ENCODE measurements around the gene BRCA1. TPM values are rescaled to one million over a fixed set of nuclear protein-coding genes. Genes with fewer than 3 reads are reported as not detected.
"Not testable (repeated sequence)": the region's sequence is repeated elsewhere in the genome, so short reads cannot be mapped to it uniquely, and the experiment has no call there.

The BRCA1 gene
- total RNA-seq, 4 donors from 2014 or later: 2.6 to 121 (median 5.8) TPM

DNA sequence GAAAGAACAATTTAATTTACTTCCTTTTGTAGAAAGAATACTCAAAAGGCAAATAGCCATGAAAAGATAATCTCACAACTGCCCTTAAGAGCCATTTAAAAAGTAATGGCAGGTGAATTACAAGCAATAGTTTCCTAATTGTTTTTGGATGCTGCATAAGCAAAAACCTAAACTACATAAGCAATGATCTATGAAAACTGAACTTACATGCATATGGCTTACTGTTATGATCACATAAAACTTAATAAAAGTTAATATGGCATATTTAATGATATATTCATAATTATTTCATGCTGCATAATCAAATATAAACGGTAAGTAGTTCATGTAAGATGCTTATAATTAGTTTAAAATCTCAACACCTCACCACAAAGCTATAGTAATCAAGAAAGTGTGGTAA lies 18.6 kb downstream of the BRCA1 start:
- no peak overlapping the region for H3K27ac ChIP-seq
- no peak overlapping the region for H3K4me3 ChIP-seq
- no peaks in the 10 kb centered on the region for H3K36me3 ChIP-seq
- no peak for TF ChIP-seq POLR2AphosphoS5 (IDR thresholded peaks at IDR 0.05)
- TF ChIP-seq EP300 (IDR thresholded peaks at IDR 0.05; ENCODE audit: low read depth): no peak
- TF ChIP-seq, protein P1, sequence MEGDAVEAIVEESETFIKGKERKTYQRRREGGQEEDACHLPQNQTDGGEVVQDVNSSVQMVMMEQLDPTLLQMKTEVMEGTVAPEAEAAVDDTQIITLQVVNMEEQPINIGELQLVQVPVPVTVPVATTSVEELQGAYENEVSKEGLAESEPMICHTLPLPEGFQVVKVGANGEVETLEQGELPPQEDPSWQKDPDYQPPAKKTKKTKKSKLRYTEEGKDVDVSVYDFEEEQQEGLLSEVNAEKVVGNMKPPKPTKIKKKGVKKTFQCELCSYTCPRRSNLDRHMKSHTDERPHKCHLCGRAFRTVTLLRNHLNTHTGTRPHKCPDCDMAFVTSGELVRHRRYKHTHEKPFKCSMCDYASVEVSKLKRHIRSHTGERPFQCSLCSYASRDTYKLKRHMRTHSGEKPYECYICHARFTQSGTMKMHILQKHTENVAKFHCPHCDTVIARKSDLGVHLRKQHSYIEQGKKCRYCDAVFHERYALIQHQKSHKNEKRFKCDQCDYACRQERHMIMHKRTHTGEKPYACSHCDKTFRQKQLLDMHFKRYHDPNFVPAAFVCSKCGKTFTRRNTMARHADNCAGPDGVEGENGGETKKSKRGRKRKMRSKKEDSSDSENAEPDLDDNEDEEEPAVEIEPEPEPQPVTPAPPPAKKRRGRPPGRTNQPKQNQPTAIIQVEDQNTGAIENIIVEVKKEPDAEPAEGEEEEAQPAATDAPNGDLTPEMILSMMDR (IDR thresholded peaks at IDR 0.05): no peak
- no peak for TF ChIP-seq POLR2A (IDR thresholded peaks at IDR 0.05)
- H3K4me1 ChIP-seq: no peaks in the 10 kb centered on the region
- H3K9me3 ChIP-seq: no peaks in the 10 kb centered on the region
- in situ Hi-C loops (cut with MboI; ENCODE audit: low pct_ligation_motif_present in 1 of 4, low pct_unique_long_range_greater_than_20kb in 1 of 4, low sequenced_read_pairs in 3 of 4) (no loop called here), intact Hi-C loops (cut with DNase I; ENCODE audit: low total_unique reads) (no loop called here)
- H3K27me3 ChIP-seq: no peaks in the 10 kb centered on the region
- DNase-seq: no peak
- WGBS, 2 donors (ENCODE audit: low coverage in 1 of 2): 89 to 91% methylated on average over 1 of the region's 1 CpG

DNA sequence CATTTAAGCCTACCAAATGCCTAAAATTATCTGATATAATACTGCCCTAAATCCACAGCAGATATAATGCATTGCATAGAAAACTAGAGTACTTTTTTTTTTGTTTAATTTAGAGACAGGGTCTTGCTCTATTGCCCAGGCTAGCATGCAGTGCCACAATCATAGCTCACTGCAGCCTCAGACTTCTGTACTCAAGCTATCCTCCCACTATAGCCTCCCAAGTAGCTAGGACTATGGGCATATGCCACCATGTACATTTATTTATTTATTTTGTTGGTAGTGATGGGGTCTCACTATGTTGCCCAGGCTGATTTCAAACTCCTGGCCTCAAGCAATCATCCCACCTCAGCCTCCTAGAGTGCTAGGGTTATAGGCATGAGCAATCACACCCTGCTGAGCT lies 20.0 kb downstream of the BRCA1 start:
- intact Hi-C loops (cut with DNase I; ENCODE audit: low total_unique reads): no loop called here
- Histone ChIP-seq H3K27ac (no peak overlapping the region), H3K27me3 (no peaks in the 10 kb centered on the region), H3K4me1 (no peaks in the 10 kb centered on the region), H3K4me3 (no peak overlapping the region), H3K36me3 (no peaks in the 10 kb centered on the region), H3K9me3 (no peaks in the 10 kb centered on the region)
- in situ Hi-C loops (cut with MboI; ENCODE audit: low pct_ligation_motif_present in 1 of 4, low pct_unique_long_range_greater_than_20kb in 1 of 4, low sequenced_read_pairs in 3 of 4): no loop called here
- TF ChIP-seq, protein P1 (IDR thresholded peaks at IDR 0.05): no peak
- TF ChIP-seq POLR2AphosphoS5 (IDR thresholded peaks at IDR 0.05) (no peak), POLR2A (IDR thresholded peaks at IDR 0.05) (no peak), EP300 (IDR thresholded peaks at IDR 0.05; ENCODE audit: low read depth) (no peak)
- no peak for DNase-seq

DNA sequence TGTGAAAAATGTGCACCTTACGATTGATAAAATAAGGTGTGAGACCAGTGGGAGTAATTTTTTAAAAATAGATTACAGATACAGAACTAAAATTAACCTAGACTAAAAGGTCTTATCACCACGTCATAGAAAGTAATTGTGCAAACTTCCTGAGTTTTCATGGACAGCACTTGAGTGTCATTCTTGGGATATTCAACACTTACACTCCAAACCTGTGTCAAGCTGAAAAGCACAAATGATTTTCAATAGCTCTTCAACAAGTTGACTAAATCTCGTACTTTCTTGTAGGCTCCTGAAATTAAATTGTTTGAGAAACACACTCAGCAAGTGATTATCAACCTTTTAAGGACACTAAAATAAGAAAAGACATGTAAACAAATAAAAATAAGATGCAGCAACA lies 20.5 kb downstream of the BRCA1 start:
- Histone ChIP-seq H3K27me3 (no peaks in the 10 kb centered on the region), H3K36me3 (no peaks in the 10 kb centered on the region), H3K4me1 (no peaks in the 10 kb centered on the region), H3K27ac (no peak overlapping the region), H3K9me3 (no peaks in the 10 kb centered on the region), H3K4me3 (no peak overlapping the region)
- WGBS, 2 donors (ENCODE audit: low coverage in 1 of 2): 92 to 100% methylated on average over 3 of the region's 3 CpGs
- TF ChIP-seq POLR2A (IDR thresholded peaks at IDR 0.05) (no peak), EP300 (IDR thresholded peaks at IDR 0.05; ENCODE audit: low read depth) (no peak), POLR2AphosphoS5 (IDR thresholded peaks at IDR 0.05) (no peak)
- TF ChIP-seq, protein P1 (IDR thresholded peaks at IDR 0.05): no peak
- intact Hi-C loops (cut with DNase I; ENCODE audit: low total_unique reads) (no loop called here), in situ Hi-C loops (cut with MboI; ENCODE audit: low pct_ligation_motif_present in 1 of 4, low pct_unique_long_range_greater_than_20kb in 1 of 4, low sequenced_read_pairs in 3 of 4) (no loop called here)
- no peak for DNase-seq

DNA sequence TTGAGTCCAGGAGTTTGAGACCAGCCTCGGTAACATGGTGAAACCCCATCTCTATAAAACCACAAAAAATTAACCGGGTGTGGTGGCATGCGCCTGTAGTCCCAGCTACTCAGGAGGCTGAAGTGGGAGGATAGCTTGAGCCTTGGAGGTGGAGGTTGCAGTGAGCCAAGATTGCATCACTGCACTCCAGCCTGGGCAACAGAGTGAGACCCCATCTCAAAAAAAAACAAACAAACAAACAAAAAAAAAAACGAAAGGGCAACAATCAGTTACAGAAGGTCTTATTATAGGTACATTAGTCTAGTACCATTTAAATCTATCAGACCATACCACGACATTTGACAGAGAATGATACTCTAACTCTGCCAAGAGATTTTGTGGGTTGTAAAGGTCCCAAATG lies 29.8 kb downstream of the BRCA1 start:
- in situ Hi-C loops (cut with MboI; ENCODE audit: low pct_ligation_motif_present in 1 of 4, low pct_unique_long_range_greater_than_20kb in 1 of 4, low sequenced_read_pairs in 3 of 4); H3K27me3 ChIP-seq; H3K9me3 ChIP-seq; intact Hi-C loops (cut with DNase I; ENCODE audit: low total_unique reads); H3K4me1 ChIP-seq; DNase-seq; H3K27ac ChIP-seq; H3K36me3 ChIP-seq; H3K4me3 ChIP-seq: not testable (repeated sequence)
- 87 to 94% methylated on average over 3 to 5 of the region's 5 CpGs for WGBS, 2 donors (ENCODE audit: low coverage in 1 of 2)

DNA sequence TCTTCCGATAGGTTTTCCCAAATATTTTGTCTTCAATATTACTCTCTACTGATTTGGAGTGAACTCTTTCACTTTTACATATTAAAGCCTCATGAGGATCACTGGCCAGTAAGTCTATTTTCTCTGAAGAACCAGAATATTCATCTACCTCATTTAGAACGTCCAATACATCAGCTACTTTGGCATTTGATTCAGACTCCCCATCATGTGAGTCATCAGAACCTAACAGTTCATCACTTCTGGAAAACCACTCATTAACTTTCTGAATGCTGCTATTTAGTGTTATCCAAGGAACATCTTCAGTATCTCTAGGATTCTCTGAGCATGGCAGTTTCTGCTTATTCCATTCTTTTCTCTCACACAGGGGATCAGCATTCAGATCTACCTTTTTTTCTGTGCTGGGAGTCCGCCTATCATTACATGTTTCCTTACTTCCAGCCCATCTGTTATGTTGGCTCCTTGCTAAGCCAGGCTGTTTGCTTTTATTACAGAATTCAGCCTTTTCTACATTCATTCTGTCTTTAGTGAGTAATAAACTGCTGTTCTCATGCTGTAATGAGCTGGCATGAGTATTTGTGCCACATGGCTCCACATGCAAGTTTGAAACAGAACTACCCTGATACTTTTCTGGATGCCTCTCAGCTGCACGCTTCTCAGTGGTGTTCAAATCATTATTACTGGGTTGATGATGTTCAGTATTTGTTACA lies 30.9 kb downstream of the BRCA1 start:
- Histone ChIP-seq H3K27me3 (no peaks in the 10 kb centered on the region), H3K36me3 (no peaks in the 10 kb centered on the region), H3K4me3 (no peak overlapping the region), H3K4me1 (no peaks in the 10 kb centered on the region), H3K9me3 (no peaks in the 10 kb centered on the region), H3K27ac (no peak overlapping the region)
- 86 to 93% methylated on average over 4 of the region's 4 CpGs for WGBS, 2 donors (ENCODE audit: low coverage in 1 of 2)
- TF ChIP-seq, protein P1 (IDR thresholded peaks at IDR 0.05): no peak
- no peak for TF ChIP-seq EP300 (IDR thresholded peaks at IDR 0.05; ENCODE audit: low read depth)
- no peak for TF ChIP-seq POLR2A (IDR thresholded peaks at IDR 0.05)
- TF ChIP-seq POLR2AphosphoS5 (IDR thresholded peaks at IDR 0.05): no peak
- no peak for DNase-seq
- intact Hi-C loops (cut with DNase I; ENCODE audit: low total_unique reads): no loop called here
- in situ Hi-C loops (cut with MboI; ENCODE audit: low pct_ligation_motif_present in 1 of 4, low pct_unique_long_range_greater_than_20kb in 1 of 4, low sequenced_read_pairs in 3 of 4): no loop called here

Data from transverse colon (tissue), 4 donors.